Activated naive CD4-positive, alpha-beta T cell (primary cell): ENCODE data around the gene DAD1.

ENCODE experiments used
- DNase-seq, 4 experiments: peaks; one replicate each; lab custom pipeline; 2025; lab: John Stamatoyannopoulos, UW

Gene DAD1

GRCh38 chr14:22536853-22537338 lies 52.1 kb downstream of the DAD1 start:
- DNase-seq: peak in 3 of 4 experiments; percentile 34 to 57 (median 42)

GRCh38 chr14:22535916-22536315 lies 53.1 kb downstream of the DAD1 start:
- no peak for DNase-seq

- no peak for DNase-seq
Observed at GRCh38 chr14:22535126-22535525, 53.9 kb downstream of the DAD1 start.

- no peak for DNase-seq
Observed at GRCh38 chr14:22534547-22534946, 54.5 kb downstream of the DAD1 start.

- no peak for DNase-seq
Observed at GRCh38 chr14:22533739-22534359, 55.2 kb downstream of the DAD1 start.

GRCh38 chr14:22533057-22533704 lies 55.8 kb downstream of the DAD1 start:
- no peak for DNase-seq

GRCh38 chr14:22532345-22533056 lies 56.5 kb downstream of the DAD1 start:
- DNase-seq: no peak

GRCh38 chr14:22531451-22532344 lies 57.3 kb downstream of the DAD1 start:
- DNase-seq: no peak

GRCh38 chr14:22530127-22530526 lies 58.9 kb downstream of the DAD1 start:
- DNase-seq: no peak

- DNase-seq: no peak
Observed at GRCh38 chr14:22526744-22527143, 62.3 kb downstream of the DAD1 start.

GRCh38 chr14:22526218-22526617 lies 62.8 kb downstream of the DAD1 start:
- no peak for DNase-seq

- no peak for DNase-seq
Observed at GRCh38 chr14:22524784-22525161, 64.3 kb downstream of the DAD1 start.

GRCh38 chr14:22524115-22524783 lies 64.8 kb downstream of the DAD1 start:
- DNase-seq: no peak

GRCh38 chr14:22523283-22523682 lies 65.7 kb downstream of the DAD1 start:
- DNase-seq: no peak

- DNase-seq: no peak
Observed at GRCh38 chr14:22522466-22522957, 66.5 kb downstream of the DAD1 start.

- DNase-seq: no peak
Observed at GRCh38 chr14:22521449-22522239, 67.4 kb downstream of the DAD1 start.

GRCh38 chr14:22520796-22521195 lies 68.2 kb downstream of the DAD1 start:
- no peak for DNase-seq

- DNase-seq: no peak
Observed at GRCh38 chr14:22519877-22520685, 68.9 kb downstream of the DAD1 start.

- no peak for DNase-seq
Observed at GRCh38 chr14:22518073-22518472, 71.0 kb downstream of the DAD1 start.
